ENCODE measurements around the gene ERBB4. TPM values are rescaled to one million over a fixed set of nuclear protein-coding genes. Genes with fewer than 3 reads are reported as not detected.
A peak's percentile ranks its signal among the peaks of the same experiment; 100 is the strongest.

The ERBB4 gene
- polyA plus RNA-seq, 1 donor: 6.4 TPM

DNA sequence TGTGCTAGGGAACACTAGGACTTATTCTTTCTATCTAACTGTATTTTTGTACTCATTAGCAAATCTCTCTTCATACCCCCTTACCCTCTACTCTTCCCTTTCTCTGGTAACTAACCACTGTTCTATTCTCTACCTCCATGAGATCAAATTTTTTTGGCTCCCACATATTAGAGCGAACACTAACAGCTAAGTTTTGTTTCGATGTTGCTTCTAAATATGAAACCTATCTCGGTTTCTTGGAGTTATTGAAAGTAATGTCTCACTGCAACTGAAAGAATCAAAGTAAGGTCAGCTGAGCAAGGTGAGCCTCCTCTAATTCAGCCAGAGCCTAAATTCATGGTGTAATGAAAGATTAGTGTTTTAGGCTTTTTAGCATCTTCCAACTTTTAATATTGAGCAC, 1024.6 kb downstream of the ERBB4 start:
- DNase-seq: no peak

DNA sequence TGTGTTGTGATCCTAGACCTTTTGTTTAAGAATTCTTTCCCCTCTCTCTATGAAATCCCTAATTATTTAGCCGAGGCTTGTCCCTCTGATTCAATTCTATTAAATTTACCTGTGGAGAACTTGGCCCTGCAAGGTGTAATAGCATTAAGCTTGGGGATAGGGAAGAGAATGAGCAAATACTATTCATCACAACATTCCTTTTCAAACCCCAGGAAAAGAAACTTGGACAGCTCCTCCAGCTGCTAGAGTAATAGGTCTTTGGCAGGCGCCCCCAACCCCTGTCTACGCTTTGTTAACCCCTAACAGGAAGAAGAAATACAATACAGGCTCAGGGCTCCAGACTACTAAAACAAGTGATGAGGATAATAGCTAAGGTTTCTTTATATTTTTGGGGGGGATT, 1025.2 kb downstream of the ERBB4 start:
- no peak for DNase-seq

DNA sequence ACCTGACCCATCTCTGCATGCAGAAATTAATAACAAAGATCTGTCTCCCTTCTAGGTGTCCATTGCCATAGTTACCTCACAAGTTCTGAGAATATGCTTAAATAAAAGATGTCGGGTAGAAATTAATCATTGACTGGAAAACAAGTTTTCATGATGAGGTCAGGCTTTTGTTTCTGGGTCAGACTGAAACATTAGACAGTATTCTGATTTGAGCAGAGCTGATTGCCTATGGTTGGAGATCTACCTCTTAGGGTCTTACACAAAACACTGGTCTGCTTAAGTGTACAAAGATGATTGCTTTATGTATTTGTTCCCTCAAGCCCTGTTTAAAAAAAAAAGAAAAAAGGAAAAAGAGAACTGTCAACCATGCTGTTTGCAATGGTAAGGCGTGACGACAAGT, 1025.8 kb downstream of the ERBB4 start:
- no peak for DNase-seq

DNA sequence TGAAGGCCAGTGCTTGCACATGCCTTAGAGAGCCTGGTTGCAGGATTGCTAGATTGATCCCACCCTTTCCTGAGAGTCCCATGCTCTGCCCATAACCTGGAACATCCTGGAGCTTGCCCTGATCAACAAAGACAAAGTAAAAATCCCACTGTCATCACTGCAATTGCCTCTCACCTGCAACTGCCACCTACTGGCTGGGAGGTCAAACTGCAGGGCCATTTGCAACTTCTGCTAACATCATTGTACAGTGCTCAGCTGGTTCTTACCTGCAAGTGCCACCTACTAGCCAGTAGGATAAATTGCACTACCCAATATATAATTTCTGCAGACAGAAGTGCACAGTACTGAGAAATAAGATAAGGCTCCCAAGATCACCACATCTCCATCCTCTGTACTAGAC, 1034.7 kb downstream of the ERBB4 start:
- no peak for DNase-seq

DNA sequence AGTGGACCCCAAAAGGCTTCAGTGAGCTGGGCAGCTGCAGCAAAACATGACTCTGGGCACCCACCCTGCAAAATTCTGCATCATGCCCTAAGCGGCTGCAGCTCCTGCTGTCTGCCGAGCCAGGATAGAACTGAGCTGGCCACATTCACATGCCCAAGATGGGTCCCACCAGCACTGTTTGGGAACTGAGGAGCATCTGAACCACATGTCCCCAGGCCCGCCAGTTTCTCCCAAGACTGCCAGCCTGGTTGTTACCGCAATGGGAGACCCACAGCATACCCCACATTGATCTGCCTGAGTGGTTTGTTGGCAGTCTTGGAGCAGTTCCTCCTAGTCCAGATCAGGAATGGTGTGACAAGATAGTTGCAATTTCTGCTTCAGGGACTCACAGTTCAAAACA, 1035.4 kb downstream of the ERBB4 start:
- no peak for DNase-seq

DNA sequence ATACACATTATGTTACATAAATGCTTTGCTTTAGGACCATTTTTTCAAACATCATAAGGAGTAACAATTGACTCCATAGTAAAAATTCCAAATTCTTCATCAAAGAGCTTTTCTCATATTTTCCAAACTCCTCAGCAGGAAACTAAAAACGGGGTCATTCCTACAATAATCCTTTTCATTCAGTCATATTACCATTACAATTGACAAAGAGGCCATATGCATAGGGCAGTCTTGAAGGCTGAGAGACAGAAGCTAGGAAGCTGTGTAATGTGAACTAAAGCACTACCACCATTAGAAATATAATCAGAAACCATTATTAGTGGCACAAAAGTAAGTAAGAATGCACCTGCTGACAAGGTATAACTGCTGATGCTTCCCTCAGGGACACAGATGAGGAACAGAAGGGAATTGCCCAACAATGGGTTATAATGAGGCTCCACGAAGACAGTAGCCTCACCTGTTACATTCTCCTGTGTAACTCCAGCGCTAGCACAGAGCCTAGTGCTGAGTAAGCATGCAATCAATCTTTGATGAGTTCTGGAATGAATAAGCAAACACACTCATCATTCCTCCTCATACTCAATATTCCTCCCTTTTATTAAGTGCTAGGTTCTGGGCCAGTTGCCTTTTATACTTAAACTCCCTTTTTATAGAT, 1039.9 kb downstream of the ERBB4 start:
- no peak for DNase-seq

DNA sequence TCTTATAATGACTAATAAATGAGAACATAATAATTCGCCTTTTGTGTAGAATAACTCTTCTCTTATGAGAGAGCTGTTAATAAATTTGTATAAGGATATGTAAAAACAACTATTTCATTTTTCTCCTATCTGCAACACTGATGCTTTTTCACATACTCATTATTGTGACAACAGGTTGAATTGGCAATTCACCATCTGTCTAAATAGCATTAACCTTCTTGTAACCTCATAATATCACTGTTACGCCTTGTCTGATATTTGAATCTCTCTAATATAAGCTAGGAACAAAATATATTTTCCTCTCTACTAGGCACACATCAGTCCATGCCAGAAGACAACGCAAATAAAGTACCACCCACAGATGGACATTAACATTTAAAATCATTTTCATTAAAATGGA, 1043.3 kb downstream of the ERBB4 start:
- no peak for DNase-seq

DNA sequence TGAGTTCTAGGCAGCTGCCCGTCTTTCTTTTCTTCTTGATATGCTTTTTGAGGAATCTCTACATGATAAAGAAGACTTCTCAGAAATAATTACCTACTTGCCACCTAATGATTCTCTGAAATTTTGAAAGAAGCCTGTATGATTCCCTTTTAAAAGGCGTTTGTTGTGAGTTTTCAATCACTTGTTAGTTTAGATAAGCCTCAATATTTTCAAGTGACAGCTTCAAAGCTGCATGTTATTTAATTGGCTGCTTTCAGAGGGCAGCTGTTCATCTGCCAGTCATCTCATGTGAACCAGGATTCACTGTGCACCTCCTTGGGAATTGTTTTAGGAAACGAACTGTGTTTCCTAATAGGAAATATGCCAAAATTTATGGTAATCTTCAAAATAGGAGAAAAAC, 1044.1 kb downstream of the ERBB4 start:
- no peak for DNase-seq

DNA sequence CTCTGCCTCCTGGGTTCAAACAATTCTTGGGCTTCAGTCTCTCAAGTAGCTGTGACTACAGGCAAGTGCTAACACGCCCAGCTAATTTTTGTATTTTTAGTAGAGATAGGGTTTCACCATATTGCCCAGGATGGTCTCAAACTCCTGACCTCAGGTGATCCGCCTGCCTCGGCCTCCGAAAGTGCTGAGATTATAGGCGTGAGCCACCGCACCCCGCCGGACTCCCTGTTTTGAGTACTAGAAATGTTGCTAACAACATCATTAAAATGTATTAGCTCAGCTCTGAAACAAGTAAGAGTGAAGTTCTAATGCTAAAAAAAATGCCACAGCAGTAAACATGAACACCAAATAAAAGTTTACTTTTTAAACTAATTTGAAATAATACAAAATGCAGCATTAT, 1044.5 kb downstream of the ERBB4 start:
- DNase-seq: no peak

DNA sequence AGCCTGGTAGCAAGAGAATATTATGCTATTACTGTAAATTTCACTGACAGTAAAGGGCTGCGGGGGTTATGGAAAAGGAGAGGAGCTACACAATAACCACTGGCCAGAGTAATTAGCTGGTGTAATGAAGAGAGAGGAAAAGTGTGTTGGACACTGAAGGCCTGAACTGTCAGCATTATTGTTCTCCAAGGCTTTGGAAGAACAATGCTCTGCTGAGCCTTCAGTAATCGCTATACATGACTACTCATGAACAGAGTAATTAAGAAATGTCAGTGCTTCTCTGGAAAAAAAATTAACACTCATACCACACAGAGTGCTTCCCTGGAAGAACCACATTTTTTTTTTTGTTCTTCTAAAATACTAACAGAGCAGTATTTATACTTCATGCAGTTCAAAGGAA, 1050.9 kb downstream of the ERBB4 start:
- DNase-seq: no peak

DNA sequence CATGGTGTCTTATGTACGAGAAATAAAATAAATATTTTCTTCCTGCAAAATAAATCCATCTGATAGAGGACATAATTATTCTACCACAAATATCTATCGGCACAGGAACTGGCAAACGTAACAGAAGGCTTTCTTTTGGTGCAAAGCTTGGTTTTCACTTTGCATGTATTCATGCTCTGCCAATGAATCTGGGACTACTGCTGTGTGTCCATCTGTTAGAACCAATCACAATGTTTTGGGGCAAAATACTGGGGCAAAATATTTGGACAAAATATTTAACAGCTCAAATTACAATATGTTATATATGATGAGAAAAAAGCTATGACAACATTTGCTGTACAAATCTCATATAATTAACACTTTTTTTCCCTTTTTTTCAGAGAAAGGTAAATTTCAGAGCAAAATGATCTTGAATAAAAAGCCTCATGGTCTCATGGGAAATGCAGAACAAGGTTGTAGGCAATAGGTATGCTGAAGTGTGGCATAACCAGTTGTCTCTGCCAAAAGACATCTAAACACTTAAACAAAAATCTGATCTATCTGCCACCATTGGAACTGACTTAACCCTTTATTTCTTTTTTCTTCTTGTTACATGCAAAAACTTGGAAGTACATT, 1059.0 kb downstream of the ERBB4 start:
- no peak for DNase-seq

DNA sequence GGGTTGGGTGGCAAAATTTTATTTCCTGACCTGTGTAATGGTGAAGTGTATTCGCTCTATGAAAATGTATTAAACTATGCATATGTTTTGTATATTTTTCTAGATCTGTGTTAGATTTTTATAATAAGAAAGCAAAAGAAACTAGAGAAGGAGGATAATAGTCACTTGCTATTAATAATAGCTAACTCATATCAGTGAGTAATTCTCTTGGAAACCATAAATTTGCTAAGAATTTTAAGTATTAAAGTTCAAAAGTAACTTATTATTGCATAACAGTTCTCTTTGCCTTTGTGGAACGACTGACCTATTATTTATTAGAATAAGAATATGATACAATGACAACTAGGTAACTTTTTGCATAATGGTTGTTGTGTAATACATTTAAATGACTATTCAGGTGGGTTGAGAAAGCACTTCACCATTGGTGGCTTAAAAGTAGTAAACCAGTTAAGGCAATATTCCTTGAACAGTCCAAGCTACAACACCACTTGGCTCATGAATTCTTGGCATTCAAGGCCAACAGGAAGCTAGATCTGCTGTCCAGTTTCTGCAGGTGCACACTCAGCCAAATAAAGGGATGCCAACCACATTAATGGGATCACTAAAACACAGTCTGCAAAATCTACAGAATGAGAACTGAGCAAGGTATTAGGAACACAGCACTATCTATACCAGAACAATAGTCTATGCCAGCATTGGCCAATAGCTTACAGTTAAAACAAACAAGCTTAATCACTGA, 1060.9 kb downstream of the ERBB4 start:
- DNase-seq: no peak

DNA sequence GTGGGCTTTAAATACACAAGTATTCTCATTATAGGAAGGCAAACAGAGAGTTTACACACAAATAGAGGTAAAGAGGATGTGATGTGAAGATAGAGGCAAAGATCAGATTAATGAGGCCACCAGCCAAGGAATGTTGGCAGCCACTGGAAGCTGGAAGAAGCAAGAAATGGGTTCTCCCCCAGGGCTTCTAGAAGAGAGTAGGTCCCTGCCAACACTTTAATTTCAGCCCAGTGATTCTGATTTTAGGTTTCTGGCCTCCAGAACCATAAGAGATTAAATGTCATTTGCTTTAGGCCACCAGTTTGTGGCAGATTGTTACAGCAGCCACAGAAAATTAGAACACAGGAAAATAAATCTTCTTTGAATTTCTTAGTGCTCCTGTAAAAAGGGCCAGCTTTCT, 1065.5 kb downstream of the ERBB4 start:
- no peak for DNase-seq

DNA sequence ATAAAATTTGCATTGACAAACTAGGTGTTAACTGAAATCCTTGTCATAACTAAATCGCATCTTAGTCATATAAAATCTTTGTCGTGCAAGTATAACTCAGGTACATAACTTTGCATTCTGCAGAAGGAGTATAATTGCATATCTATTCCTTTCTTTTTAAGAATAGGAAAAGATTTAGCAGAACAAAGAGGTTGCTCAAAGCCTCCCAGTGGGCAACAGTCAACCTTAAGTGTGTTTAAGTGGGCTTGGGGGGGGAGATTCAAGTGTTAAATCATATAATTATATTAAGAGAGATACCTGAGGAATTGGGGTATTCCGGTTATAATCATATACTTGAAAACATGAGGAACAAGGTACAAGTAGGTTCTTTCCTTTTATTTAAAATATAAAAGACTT, 1068.9 kb downstream of the ERBB4 start:
- DNase-seq: no peak

DNA sequence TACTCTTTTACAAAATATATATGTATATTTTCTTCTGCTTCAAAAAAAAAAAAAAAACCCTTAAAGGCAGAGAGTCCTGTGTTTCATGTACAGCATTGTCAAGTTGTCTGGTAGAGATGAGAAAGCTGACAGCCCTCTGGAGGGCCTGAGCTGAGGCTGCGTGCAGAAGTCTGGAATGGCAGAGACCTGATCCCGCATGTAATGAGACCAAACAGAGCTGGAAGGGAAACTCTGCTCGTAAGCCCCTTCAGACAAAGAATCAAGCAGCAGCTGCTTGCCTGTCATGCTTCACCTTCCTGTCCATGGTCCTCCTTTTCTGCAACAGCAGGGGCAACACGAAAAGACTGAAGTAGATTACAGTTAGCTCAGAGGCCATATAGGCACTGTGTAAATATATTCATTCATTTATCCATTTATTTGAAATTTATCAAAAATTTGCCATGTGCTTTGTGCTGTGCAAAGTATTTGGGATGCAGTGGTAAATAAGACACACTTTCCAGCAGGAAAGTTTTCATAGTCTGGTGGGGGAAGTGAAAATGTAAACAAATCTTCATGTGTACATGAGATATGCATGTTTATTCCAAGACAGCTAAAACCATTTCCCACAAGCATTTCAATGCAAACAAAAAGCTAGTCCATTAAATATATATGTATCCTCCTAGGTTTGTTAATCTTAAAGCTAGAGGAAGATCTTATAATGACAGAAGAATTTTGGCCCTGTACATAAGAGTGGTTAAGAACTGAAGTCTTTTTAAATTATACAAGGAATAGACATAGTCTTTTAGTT, 1069.5 kb downstream of the ERBB4 start:
- no peak for DNase-seq

DNA sequence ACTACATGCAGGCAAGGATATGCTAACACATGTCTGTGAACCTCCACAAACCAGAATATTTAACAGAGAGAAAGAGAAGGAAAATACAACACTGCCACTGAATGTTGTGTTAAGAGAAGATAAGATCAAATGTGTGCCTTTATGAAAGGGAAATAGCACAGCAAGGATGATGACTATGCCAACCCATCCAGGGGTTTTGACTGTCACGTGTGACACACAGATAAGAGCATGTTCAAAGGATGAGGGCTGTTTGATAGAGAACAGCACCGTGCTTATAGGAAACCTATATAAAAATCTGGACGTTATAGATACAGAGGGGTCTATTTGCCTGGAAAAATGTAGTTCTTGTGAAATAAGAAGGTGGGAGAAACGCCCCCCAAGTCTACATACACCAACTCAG, 1070.4 kb downstream of the ERBB4 start:
- no peak for DNase-seq

DNA sequence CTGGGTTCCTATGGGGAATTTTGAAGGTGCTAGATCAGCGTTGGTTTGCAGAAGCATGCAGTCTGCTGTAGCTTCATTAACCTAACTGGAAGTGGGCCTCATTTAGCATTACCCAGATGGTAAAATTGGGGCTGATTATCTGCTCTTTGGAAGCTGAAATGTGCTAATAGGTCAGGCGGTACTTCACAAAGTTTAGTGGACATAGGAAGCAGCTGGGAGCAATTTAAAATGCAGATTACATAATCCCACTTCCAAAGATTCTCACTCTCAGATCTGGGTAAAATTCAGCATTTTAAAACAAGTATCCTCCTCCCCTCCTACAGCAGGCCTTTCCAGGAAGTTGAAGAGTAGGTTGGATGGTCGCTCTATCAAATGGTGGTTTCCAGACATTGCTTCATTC, 1075.2 kb downstream of the ERBB4 start:
- DNase-seq: no peak

DNA sequence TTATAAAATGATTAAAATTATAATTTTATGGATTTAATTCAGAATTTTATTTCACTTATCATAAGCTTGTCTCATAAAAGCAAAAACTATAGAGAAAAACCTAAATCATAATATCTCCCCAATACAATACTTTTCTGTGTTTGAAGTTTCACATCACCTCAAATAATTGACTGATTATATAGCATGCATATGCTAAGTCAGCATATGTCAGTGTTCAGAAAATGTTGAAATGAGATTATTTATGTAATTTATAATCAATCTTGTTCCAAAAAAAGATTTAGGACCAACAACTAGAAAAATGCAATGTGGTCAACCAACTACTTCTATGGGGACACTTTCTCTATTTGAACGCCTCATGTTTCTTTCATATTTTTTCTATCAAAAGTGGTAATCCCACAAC, 1079.6 kb downstream of the ERBB4 start:
- DNase-seq: no peak

DNA sequence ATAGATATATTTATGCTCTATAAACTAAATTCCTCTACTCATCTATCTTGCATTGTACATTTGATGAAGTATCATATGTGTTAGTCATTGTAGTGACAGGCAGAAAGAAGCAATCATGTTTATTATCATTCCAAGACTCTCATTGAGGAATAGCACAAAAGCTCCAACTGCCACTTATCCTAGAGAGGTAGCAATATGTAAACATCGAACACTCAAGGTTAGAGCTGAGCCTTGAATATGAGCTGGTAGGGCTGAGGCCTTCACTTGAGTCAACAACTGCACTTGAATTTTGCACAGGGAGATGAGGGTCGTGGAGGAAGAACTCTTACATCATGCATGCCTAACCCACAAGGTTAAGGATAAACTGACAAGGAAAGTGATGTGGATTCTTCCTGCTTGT, 1081.3 kb downstream of the ERBB4 start:
- no peak for DNase-seq

DNA sequence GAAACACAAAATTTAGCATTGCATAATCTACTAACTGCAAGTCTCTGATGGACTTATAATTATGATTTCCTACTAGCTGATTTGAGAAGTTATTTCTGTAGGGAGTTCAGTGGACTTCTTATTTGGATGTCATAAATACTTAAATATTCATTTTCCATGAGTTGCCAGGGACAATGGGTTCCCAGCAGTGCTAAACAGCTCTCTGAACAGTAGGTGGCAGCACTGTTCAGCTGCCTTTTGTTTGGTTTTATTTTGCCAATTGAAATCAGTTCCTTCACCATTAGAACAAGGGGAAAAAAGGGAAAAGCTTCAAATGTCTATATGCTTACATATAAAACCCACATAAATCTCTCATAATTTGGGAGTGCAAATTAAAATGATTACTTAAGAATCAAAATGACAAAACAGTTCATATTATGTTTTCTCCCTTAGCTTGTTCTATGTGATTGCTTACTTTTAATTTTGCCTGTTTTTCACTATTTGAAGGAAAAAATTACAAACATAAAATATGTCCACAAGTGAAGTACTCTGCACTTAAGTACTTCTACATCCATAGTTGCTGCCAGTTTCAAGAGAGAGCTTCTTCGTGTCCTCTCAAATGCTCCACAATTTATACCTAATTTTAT, 1083.3 kb downstream of the ERBB4 start:
- DNase-seq: peak; percentile 59

DNA sequence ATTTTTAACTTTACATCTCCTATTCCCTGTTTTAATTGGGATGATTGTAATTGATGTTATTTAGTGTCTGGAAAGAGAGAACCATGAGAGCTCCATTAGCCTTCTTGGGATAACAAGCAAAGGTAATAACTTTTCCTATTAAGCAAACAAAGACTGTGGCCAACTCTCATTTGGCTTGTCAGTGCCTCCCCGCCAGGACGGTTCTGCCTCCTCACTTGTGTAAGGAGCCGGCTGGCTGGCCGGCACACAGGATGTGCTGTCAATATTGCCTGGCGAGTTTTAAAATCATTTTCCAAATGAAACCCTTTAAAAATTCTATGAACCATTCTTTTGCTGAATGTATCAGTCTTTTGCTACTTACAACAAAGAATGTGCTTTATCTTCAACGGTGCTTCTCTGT, 1083.9 kb downstream of the ERBB4 start:
- no peak for DNase-seq

DNA sequence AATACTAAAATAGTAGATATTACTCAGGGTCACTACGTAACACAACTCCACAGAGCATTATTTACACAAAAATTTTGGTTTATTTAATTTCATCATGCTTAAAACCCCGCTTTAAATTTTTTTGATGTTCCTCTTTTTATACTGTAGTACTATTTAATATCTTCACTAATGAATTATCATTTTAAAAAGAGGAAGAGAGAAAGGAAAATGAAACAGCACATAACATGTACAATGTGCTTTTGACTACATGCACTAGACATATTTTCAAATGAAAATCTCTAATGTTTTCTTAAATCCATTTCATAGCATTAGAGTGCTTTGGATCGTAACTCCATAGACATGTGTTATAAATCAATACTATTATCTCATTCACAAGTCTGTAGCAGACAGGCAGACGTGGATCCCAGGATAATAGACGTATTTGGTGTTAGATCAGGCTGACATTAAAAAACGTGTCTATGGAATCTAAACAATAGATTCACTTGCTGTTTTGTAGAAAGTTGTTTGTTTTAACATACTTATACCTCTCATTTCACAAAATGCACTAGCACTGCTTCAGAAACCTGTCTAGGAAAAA, 1085.2 kb downstream of the ERBB4 start:
- DNase-seq: no peak

DNA sequence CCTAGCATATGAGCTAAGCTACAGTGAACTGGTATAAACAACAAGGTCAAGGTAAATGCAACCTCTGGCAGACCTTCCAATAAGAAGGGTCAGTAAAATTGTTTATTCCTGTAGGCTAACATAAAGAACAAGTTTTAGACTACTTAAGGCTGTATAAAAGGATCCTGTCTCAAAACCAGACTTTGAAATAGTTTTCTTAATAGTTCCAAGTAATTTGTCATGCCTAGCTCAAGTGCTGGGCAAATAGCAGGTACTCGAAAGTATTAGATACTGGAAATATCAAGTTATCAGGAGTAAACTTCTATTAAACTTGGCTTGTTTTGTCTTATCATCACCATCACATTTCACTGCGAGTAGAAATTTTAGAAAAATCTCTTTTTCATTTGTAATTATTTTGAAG, 1087.0 kb downstream of the ERBB4 start:
- no peak for DNase-seq

All from hindlimb muscle (tissue), 1 donor.